ENCODE data around the gene EML1.

EML1 gene

GRCh38 chr14:99908653-99909250, 115.5 kb downstream of the EML1 start:
- TF ChIP-seq HDGF (IDR thresholded peaks at IDR 0.05; ENCODE audit: borderline replicate concordance) (no peak), ELF4 (IDR thresholded peaks at IDR 0.05) (no peak), FOXM1 (IDR thresholded peaks at IDR 0.05; ENCODE audit: borderline replicate concordance) (no peak), SUZ12 (IDR thresholded peaks at IDR 0.05) (no peak), L3MBTL2 (conservative IDR thresholded peaks at IDR 0.05) (no peak), PKNOX1 (IDR thresholded peaks at IDR 0.05) (no peak), LEF1 (IDR thresholded peaks at IDR 0.05; ENCODE audit: borderline replicate concordance) (no peak), NFRKB (IDR thresholded peaks at IDR 0.05) (no peak)
- ChIA-PET CTCF (interaction anchor here (0.6 to 1.7 kb wide), 2 partner anchors 12 to 38 kb away, joined by 3 to 5 read pairs; no protein-coding TSS in a partner anchor), POLR2A (no interaction called here)
- DNase-seq (ENCODE audit: extremely low spot score), result no peak

- POLR2A ChIA-PET, result no interaction called here
- CTCF ChIA-PET, result interaction anchor here (0.6 to 1.7 kb wide), 4 partner anchors 10 to 38 kb away, joined by 3 to 5 read pairs (median 3); no protein-coding TSS in a partner anchor
- no peak for DNase-seq (ENCODE audit: extremely low spot score)
- no peak for TF ChIP-seq HDGF (IDR thresholded peaks at IDR 0.05; ENCODE audit: borderline replicate concordance)
- TF ChIP-seq FOXK2 (IDR thresholded peaks at IDR 0.05), result no peak
- TF ChIP-seq SP1 (IDR thresholded peaks at IDR 0.05), result no peak
- TF ChIP-seq TARDBP (IDR thresholded peaks at IDR 0.05), result no peak
- no peak for TF ChIP-seq ZNF384 (IDR thresholded peaks at IDR 0.05)
- no peak for TF ChIP-seq CTBP1 (IDR thresholded peaks at IDR 0.05; ENCODE audit: borderline replicate concordance)
- no peak for TF ChIP-seq BHLHE40 (IDR thresholded peaks at IDR 0.05; ENCODE audit: borderline replicate concordance)
- no peak for TF ChIP-seq L3MBTL2 (conservative IDR thresholded peaks at IDR 0.05)
- no peak for TF ChIP-seq SUZ12 (IDR thresholded peaks at IDR 0.05)
- TF ChIP-seq ARNT (IDR thresholded peaks at IDR 0.05), result no peak
Measured at GRCh38 chr14:99909513-99910064, 116.4 kb downstream of the EML1 start.

- DNase-seq (ENCODE audit: extremely low spot score), result no peak
- no peak for TF ChIP-seq HDGF (IDR thresholded peaks at IDR 0.05; ENCODE audit: borderline replicate concordance)
- no peak; the same call in 1 of the 2 replicates for TF ChIP-seq PKNOX1 (IDR thresholded peaks at IDR 0.05)
- POLR2A ChIA-PET, result no interaction called here
- CTCF ChIA-PET, result interaction anchor here (0.8 to 1.7 kb wide), 3 partner anchors 12 to 181 kb away, joined by 3 to 5 read pairs (median 4); no protein-coding TSS in a partner anchor
Measured at GRCh38 chr14:99910337-99911309, 117.4 kb downstream of the EML1 start.

GRCh38 chr14:99915305-99916090, 122.3 kb downstream of the EML1 start:
- CTCF ChIA-PET, result interaction anchor here (0.5 to 0.6 kb wide), 2 partner anchors 77 to 197 kb away, joined by 7 read pairs; no protein-coding TSS in a partner anchor
- POLR2A ChIA-PET, result no interaction called here
- TF ChIP-seq FOXM1 (IDR thresholded peaks at IDR 0.05; ENCODE audit: borderline replicate concordance), result no peak
- TF ChIP-seq ELF4 (IDR thresholded peaks at IDR 0.05), result no peak
- no peak for TF ChIP-seq NFRKB (IDR thresholded peaks at IDR 0.05)
- TF ChIP-seq ARNT (IDR thresholded peaks at IDR 0.05), result no peak
- no peak for TF ChIP-seq TARDBP (IDR thresholded peaks at IDR 0.05)
- TF ChIP-seq FOXA1 (IDR thresholded peaks at IDR 0.05), result no peak
- TF ChIP-seq BHLHE40 (IDR thresholded peaks at IDR 0.05; ENCODE audit: borderline replicate concordance), result no peak
- no peak for TF ChIP-seq HDGF (IDR thresholded peaks at IDR 0.05; ENCODE audit: borderline replicate concordance)
- no peak for TF ChIP-seq SP1 (IDR thresholded peaks at IDR 0.05)
- no peak for TF ChIP-seq LEF1 (IDR thresholded peaks at IDR 0.05; ENCODE audit: borderline replicate concordance)
- TF ChIP-seq L3MBTL2 (conservative IDR thresholded peaks at IDR 0.05), result no peak
- no peak for TF ChIP-seq SUZ12 (IDR thresholded peaks at IDR 0.05)
- TF ChIP-seq CTBP1 (IDR thresholded peaks at IDR 0.05; ENCODE audit: borderline replicate concordance), result no peak
- TF ChIP-seq PKNOX1 (IDR thresholded peaks at IDR 0.05), result no peak
- no peak for TF ChIP-seq ZNF384 (IDR thresholded peaks at IDR 0.05)
- no peak for TF ChIP-seq FOXK2 (IDR thresholded peaks at IDR 0.05)
- DNase-seq (ENCODE audit: extremely low spot score), result no peak

- ChIA-PET CTCF (no interaction called here), POLR2A (no interaction called here)
- no peak for DNase-seq (ENCODE audit: extremely low spot score)
- no peak for TF ChIP-seq TARDBP (IDR thresholded peaks at IDR 0.05)
- no peak for TF ChIP-seq L3MBTL2 (conservative IDR thresholded peaks at IDR 0.05)
- TF ChIP-seq PKNOX1 (IDR thresholded peaks at IDR 0.05), result no peak
- no peak for TF ChIP-seq SP1 (IDR thresholded peaks at IDR 0.05)
- no peak for TF ChIP-seq CTBP1 (IDR thresholded peaks at IDR 0.05; ENCODE audit: borderline replicate concordance)
- no peak for TF ChIP-seq FOXK2 (IDR thresholded peaks at IDR 0.05)
- no peak for TF ChIP-seq LEF1 (IDR thresholded peaks at IDR 0.05; ENCODE audit: borderline replicate concordance)
- no peak for TF ChIP-seq ARNT (IDR thresholded peaks at IDR 0.05)
- TF ChIP-seq ELF4 (IDR thresholded peaks at IDR 0.05), result no peak
- no peak for TF ChIP-seq FOXM1 (IDR thresholded peaks at IDR 0.05; ENCODE audit: borderline replicate concordance)
- no peak for TF ChIP-seq ZNF384 (IDR thresholded peaks at IDR 0.05)
- no peak for TF ChIP-seq FOXA1 (IDR thresholded peaks at IDR 0.05)
- no peak for TF ChIP-seq SUZ12 (IDR thresholded peaks at IDR 0.05)
- no peak for TF ChIP-seq HDGF (IDR thresholded peaks at IDR 0.05; ENCODE audit: borderline replicate concordance)
- no peak for TF ChIP-seq NFRKB (IDR thresholded peaks at IDR 0.05)
- no peak for TF ChIP-seq BHLHE40 (IDR thresholded peaks at IDR 0.05; ENCODE audit: borderline replicate concordance)
Measured at GRCh38 chr14:99916091-99916383, 122.8 kb downstream of the EML1 start.

Measured in HEK293T (cell line).